GM12873 (cell line): Measurements from ENCODE around the gene MTSS2.

Source experiments
- TF ChIP-seq, protein P1 (sequence below): IDR thresholded peaks from 2 replicates; pipeline ENCODE4 v1.5.1; 2012; ENCODE audit warnings: low read depth, mild to moderate bottlenecking, moderate library complexity, low read length, control low read depth; ENCODE audit not compliant: insufficient read depth; ENCODE audit errors: missing control alignments

MTSS2 gene

DNA sequence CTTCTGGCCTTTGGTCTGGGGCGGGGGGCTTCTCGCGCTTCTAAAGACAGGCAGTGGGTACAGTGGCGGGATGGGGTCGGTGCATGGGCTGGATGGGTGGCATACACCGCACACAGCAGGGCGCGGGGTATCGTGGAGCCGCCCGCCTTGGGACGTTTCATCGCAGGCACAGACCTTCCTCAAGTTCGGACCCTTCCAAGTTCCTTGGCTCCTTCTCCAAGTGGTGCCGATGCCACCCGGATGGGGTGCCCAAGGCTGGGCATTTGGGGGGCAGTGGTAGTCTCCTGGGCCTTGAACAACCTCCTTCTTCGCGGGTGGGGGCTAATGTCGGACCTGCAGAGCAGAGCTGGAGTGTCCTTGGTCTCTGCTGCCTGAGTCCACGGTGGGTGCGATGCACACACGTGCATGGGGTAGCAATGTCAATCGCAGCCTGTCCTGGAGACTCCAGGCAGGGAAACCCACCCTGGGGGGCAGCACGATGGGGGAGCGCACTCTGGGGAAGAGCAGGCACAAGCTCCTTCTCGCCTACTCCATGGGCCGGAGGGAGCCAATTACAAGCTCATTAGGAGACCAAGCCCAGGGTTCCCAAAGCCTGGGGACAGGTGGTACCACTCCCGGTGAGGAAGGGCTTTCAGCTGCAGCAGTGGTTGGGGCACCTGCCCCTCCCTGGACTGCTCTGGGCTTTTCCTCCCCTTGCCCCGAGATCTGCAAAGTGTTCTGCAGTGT, 686 bp upstream of the MTSS2 start:
- TF ChIP-seq, protein P1, sequence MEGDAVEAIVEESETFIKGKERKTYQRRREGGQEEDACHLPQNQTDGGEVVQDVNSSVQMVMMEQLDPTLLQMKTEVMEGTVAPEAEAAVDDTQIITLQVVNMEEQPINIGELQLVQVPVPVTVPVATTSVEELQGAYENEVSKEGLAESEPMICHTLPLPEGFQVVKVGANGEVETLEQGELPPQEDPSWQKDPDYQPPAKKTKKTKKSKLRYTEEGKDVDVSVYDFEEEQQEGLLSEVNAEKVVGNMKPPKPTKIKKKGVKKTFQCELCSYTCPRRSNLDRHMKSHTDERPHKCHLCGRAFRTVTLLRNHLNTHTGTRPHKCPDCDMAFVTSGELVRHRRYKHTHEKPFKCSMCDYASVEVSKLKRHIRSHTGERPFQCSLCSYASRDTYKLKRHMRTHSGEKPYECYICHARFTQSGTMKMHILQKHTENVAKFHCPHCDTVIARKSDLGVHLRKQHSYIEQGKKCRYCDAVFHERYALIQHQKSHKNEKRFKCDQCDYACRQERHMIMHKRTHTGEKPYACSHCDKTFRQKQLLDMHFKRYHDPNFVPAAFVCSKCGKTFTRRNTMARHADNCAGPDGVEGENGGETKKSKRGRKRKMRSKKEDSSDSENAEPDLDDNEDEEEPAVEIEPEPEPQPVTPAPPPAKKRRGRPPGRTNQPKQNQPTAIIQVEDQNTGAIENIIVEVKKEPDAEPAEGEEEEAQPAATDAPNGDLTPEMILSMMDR: no peak

DNA sequence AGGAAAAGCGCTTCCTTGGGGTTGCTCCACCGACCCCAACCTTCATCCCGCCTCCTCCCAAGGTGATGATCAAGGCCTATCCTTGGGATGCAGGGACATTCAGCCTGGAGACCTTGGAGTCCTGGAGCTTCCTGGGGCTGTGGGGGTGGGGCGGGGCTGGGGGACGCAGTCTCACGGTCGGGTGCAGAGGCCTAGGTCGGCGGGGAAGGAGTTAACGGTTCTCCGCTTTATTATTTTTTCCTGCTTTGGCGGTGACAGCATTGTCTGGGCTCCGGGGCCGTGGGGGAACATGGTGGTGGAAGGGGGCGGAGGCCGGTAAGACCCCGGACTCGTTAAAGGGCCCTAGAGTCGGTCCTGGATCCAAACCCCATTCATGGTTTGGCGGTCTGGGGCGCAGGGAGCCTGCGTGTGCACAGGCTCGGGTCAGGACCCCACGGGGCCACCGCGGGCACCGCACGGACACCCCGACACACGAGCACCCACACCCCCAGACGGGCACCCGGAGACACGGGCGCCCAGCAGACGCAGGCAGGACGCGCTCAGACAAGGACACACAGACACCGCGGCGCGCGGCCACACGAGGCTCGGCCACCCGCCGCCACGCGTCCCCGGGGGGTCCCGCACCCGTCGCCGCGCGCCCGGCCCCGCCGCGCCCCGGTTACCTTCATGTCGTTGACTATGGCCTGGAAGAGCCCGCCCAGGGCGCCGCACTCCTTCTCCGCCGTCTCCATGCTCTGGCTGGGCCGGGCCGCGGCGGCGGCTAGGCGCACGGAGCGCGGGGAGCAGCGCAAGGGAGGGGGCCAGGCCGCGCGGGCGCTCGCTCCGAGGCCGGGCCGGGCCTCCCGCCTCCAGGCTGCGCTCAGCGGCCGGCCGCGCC, 554 bp downstream of the MTSS2 start:
- TF ChIP-seq, protein P1: no peak

DNA sequence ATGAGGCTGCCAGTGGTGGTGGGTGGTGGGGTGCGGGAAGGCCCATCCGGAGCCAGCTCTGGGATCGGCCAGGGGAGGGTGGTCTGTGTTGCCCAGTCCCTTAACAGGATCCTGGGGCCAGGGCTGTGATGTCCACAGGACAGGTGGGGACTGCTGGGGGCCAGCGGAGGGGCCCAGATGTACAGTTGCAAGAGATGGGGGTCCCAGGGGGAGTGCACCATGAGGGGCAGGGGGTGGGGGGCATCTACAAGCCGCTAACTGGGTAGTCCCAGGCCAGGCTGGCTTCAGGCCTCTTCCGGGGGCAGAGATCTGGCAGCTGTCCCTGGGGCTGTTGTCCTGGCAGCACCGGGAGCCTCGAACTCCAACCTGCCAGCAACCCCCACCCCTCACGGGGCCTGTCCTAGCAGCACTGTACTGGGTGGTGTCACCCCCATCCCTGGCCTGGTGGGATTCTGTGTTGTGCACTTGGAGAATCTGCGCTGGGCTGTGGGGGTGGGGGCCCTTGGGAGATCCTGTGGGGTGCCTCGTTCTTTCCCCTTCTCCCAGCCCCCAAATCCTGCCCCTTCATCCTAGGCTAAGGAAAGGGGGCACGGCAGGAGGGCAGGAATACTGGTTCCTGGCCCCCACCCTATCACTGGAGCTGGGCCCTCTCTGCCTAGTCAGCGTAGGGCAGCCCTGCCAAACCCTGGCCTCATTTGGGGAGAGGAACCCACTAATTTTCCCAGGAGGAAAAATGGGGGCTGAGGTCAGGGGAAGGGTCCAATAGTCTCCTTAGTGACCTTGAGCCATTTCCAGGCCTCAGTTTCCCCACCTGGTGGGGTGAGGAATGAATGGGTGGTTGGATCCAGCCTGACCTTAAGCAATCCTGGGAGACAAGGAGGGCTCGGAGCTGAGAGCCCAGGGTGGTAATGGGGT, 1.4 kb downstream of the MTSS2 start:
- TF ChIP-seq, protein P1: no peak

DNA sequence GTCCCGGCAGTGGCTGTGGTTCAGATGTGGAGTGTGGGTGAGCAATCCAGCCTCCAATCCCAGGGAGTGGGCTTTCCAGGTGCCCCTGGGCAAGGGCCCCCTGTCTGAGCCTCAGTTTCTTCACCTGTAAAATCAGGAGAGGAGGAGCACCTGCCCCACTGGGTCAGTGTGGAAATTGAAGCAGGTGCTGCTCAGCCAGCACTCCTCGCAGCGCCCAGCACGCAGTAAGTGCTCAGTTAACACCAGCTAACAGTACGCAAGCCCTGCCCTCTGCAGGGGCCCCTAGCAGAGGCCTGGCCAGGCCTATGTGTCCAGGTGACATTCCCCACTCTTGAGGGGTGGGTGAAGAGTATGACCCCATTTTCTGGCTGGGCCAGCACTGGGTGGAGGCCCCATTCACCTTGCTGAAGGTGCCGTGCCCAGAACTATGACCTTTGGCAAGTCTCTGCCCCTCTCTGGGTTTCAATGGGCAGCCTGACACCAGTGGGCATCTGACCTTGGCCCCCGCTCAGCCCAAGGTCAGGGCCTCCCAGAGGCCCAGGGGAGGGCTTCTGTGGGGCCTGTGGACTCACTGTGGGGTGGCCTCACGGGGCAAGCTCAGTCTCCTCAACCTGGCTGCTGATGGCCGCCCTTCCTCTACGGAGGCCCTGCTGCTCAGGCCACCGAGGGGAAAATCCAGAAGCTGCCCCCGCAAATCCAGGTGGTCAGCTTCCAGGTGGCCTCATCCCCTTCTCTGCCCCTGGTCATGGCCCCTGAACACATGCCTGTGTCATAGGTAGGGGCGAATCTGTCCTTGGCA, 2.5 kb downstream of the MTSS2 start:
- TF ChIP-seq, protein P1: no peak

DNA sequence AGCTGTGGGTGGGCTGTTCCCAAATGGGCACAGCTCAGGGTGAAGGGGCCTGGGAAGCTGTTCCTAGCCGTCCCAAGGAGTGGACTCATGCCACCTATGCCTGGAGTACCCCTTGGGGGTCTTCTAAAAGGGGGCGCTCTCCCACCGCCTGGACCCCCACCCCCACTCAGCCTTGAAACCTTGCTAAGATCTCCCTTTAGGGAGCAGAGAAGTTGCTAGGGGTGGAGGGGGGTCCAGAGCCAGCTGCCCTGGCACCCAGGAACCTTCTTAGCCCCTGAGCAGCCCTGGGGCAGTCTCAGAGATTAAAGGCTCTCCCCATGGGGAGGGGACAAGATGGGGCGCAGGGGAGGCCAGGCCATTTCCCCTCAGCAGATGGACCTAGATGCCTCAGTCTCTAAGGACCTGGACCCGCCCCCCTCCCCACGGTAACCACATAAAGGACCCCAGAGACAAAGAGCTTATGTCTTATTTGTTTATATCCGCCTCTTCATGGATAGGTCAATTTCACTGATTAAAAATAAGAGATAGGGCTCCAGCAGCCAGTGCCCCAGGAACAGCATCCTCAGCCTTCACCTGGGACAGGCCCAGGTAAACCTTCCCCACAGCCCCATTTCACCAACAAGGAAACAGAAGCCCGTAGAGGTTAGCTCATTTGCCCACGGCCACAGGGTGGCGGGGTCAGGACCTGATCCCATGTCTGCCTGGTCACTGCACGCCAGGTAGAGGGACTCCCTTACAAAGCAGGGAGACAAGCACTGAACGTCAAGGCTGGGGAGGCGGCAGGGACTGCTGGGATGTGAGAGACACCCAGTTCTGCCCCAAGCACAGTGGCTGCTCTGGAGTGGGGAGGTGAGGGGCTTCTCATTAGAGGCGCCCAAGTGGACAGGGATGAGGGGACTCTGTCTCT, 3.4 kb downstream of the MTSS2 start:
- TF ChIP-seq, protein P1: no peak
